H1 (cell line): ENCODE results near the gene TBRG4. TPM values are rescaled to one million over a fixed set of nuclear protein-coding genes. Genes with fewer than 3 reads are reported as not detected.

ENCODE experiments used
- CBX8 ChIP-seq: fragments of 300-800, 300-1000 bp; sonication (generic); IDR thresholded peaks from 2 replicates; pipeline ENCODE4 v1.7.1; 2016; ENCODE audit warnings: low read depth, low read length, borderline replicate concordance
- CEBPB ChIP-seq: IDR thresholded peaks from 2 replicates; pipeline ENCODE4 v1.6.1; 2012; ENCODE audit warnings: low read depth, low read length
- CHD7 ChIP-seq: fragments of 300-600 bp; sonication (generic); IDR thresholded peaks from 2 replicates; pipeline ENCODE4 v1.7.1; 2012; ENCODE audit warnings: low read length, moderate library complexity, mild to moderate bottlenecking, inconsistent platforms; ENCODE audit not compliant: insufficient replicate concordance
- E2F6 ChIP-seq: IDR thresholded peaks from 2 replicates; pipeline ENCODE4 v1.6.1; 2012; ENCODE audit warnings: inconsistent platforms
- EGR1 ChIP-seq: IDR thresholded peaks from 2 replicates; pipeline ENCODE4 v1.6.1; 2011; ENCODE audit warnings: low read depth, low read length, borderline replicate concordance
- KDM4A ChIP-seq: IDR thresholded peaks from one replicate; pipeline ENCODE4 v1.7.1; 2012; ENCODE audit warnings: low read depth, mild to moderate bottlenecking, moderate library complexity, low read length, inconsistent platforms; ENCODE audit not compliant: severe bottlenecking
- KDM5A ChIP-seq: fragments of 200-600 bp; IDR thresholded peaks from 2 replicates; pipeline ENCODE4 v1.7.1; 2012; ENCODE audit warnings: mild to moderate bottlenecking, low read length, inconsistent platforms, mixed read lengths
- SP4 ChIP-seq: IDR thresholded peaks from 2 replicates; pipeline ENCODE4 v1.6.1; 2012; ENCODE audit warnings: low read length, inconsistent platforms
- SRF ChIP-seq: IDR thresholded peaks from 2 replicates; pipeline ENCODE4 v1.6.1; 2011; ENCODE audit warnings: mild to moderate bottlenecking, low read depth, low read length, moderate library complexity
- polyA plus RNA-seq, 7 experiments: library from polyadenylated mRNA; depleted of rRNA in 3 of 7; stranded (reverse) in 5 of 7; unstranded in 2 of 7; fragments of >200 nt in 5 of 7; fragments of 200-250 nt in 2 of 7; gene quantifications; 1 replicate in 5 of 7; 2 replicates in 1 of 7; 4 replicates in 1 of 7; pipeline versions ENCODE4 v1.2.1 to v1.2.3, GENCODE V29; 2011 to 2013; ENCODE audit warnings: missing spikeins in 2 of 7, mixed read lengths in 2 of 7
- total RNA-seq: library from RNA; stranded (reverse); fragmentation: NEBNext Ultra II Directional; extraction: Animal tissue kit (Norgen Biotek cat#: 25700); gene quantifications from 2 replicates; pipeline ENCODE4 v1.2.1, GENCODE V29; 2021

TBRG4 gene
- total and polyA plus RNA-seq, 2 of the 8 experiments (the other 6 are each of a cell fraction or from before 2014, with no cell fraction given), result 110 to 137 TPM

GRCh38 chr7:45126920-45127319 is 15.4 kb upstream of the TBRG4 start (continued):
- TF ChIP-seq E2F6, result no peak
- TF ChIP-seq SP4, result no peak
- no peak for TF ChIP-seq KDM5A
- TF ChIP-seq CBX8, result no peak
- no peak for TF ChIP-seq CEBPB
- TF ChIP-seq SRF, result no peak
- no peak for TF ChIP-seq KDM4A
- TF ChIP-seq CHD7, result no peak
- no peak for TF ChIP-seq EGR1
